B cell (primary cell): ENCODE measurements around the gene ZNF81.

Experiments used
- CTCF ChIP-seq: fragments of 200-600 bp; IDR thresholded peaks from one replicate; pipeline ENCODE4 v1.8.0; 2022; ENCODE audit warnings: antibody characterized with exemption, mild to moderate bottlenecking
- EZH2 ChIP-seq: IDR thresholded peaks from 2 replicates; pipeline ENCODE4 v1.6.1; 2012; ENCODE audit warnings: borderline replicate concordance, low read depth, mild to moderate bottlenecking, moderate library complexity, low read length; ENCODE audit not compliant: insufficient read depth, poor library complexity, severe bottlenecking

GRCh38 chrX:47796433-47796906 lies 40.2 kb upstream of the ZNF81 start:
- TF ChIP-seq CTCF = no peak
- no peak for TF ChIP-seq EZH2
